Neural cell (in vitro differentiated cells): ENCODE results near the gene BMS1. TPM values are rescaled to one million over a fixed set of nuclear protein-coding genes. Genes with fewer than 3 reads are reported as not detected.

Experiments
- H2AFZ ChIP-seq: fragments of 200-600, 300-800 bp; sonication (generic), shearing (Covaris generic); 2 replicates; pipeline ENCODE4 v1.6.0; 2014; ENCODE audit warnings: low read depth, mild to moderate bottlenecking, antibody characterized with exemption, low read length, moderate library complexity
- H3F3A ChIP-seq: fragments of 200-600 bp; shearing (Covaris generic); 2 replicates; pipeline ENCODE4 v1.6.1; 2016; ENCODE audit warnings: mild to moderate bottlenecking, moderate library complexity, mixed read lengths, antibody characterized with exemption, low read length; ENCODE audit not compliant: insufficient read depth, poor library complexity, severe bottlenecking
- H3K27ac ChIP-seq: fragments of 200-600, 300-800 bp; sonication (generic), shearing (Covaris generic); 2 replicates; pipeline ENCODE4 v1.5.1; 2014; ENCODE audit warnings: mild to moderate bottlenecking, low read length, moderate library complexity
- H3K27me3 ChIP-seq: fragments of 300-800, 200-600 bp; sonication (generic), shearing (Covaris generic); 2 replicates; pipeline ENCODE4 v1.6.0; 2014; ENCODE audit warnings: mild to moderate bottlenecking, low read depth, low read length, moderate library complexity; ENCODE audit not compliant: insufficient read depth
- H3K36me3 ChIP-seq: fragments of 300-800, 200-600 bp; sonication (generic), shearing (Covaris generic); 2 replicates; pipeline ENCODE4 v1.5.1; 2014; ENCODE audit warnings: mild to moderate bottlenecking, antibody characterized with exemption, low read length, moderate library complexity; ENCODE audit not compliant: insufficient read depth
- H3K4me2 ChIP-seq: fragments of 300-800, 200-600 bp; sonication (generic), shearing (Covaris generic); 2 replicates; pipeline ENCODE4 v1.6.0; 2014; ENCODE audit warnings: mild to moderate bottlenecking, low read length
- H3K4me3 ChIP-seq: fragments of 300-800, 200-600 bp; sonication (generic), shearing (Covaris generic); 2 replicates; pipeline ENCODE4 v1.5.1; 2014; ENCODE audit warnings: mild to moderate bottlenecking, low read length, moderate library complexity
- H3K79me2 ChIP-seq: fragments of 200-600 bp; shearing (Covaris generic); replicated peaks from 2 replicates; pipeline ENCODE4 v1.6.0; 2014; ENCODE audit warnings: mild to moderate bottlenecking, low read length, moderate library complexity; ENCODE audit not compliant: insufficient read depth
- H3K9ac ChIP-seq: fragments of 300-800, 200-600 bp; sonication (generic), shearing (Covaris generic); 2 replicates; pipeline ENCODE4 v1.6.1; 2016; ENCODE audit warnings: mild to moderate bottlenecking, low read length, mixed read lengths
- H3K9me2 ChIP-seq: fragments of 200-600 bp; shearing (Covaris generic); 2 replicates; pipeline ENCODE4 v1.6.1; 2016; ENCODE audit warnings: mild to moderate bottlenecking, low read length, mixed read lengths; ENCODE audit not compliant: insufficient read depth
- H3K9me3 ChIP-seq: fragments of 200-600, 300-800 bp; sonication (generic), shearing (Covaris generic); 2 replicates; pipeline ENCODE4 v1.6.1; 2016; ENCODE audit warnings: mild to moderate bottlenecking, mixed run types, low read length, moderate library complexity, mixed read lengths
- H4K20me1 ChIP-seq: fragments of 200-600 bp; shearing (Covaris generic); 2 replicates; pipeline ENCODE4 v1.6.1; 2016; ENCODE audit warnings: mild to moderate bottlenecking, mixed run types; ENCODE audit not compliant: insufficient read depth
- EP300 ChIP-seq: fragments of 450-650 bp; conservative IDR thresholded peaks from 2 replicates; pipeline ENCODE4 v1.6.1; 2014; ENCODE audit warnings: antibody characterized with exemption, mild to moderate bottlenecking, moderate library complexity; ENCODE audit not compliant: poor library complexity, severe bottlenecking
- EZH2 ChIP-seq: fragments of 200-600, 300-800 bp; shearing (Covaris generic), sonication (generic); IDR thresholded peaks from 2 replicates; pipeline ENCODE4 v1.6.1; 2014; ENCODE audit warnings: antibody characterized with exemption, low read length, borderline replicate concordance, mild to moderate bottlenecking; ENCODE audit not compliant: insufficient read depth, poor library complexity, severe bottlenecking
- MXI1 ChIP-seq: fragments of 450-650 bp; conservative IDR thresholded peaks from 2 replicates; pipeline ENCODE4 v1.6.1; 2014; ENCODE audit warnings: antibody characterized with exemption, mild to moderate bottlenecking; ENCODE audit not compliant: poor library complexity, severe bottlenecking
- POLR2AphosphoS5 ChIP-seq: IDR thresholded peaks from 2 replicates; pipeline ENCODE4 v1.6.1; 2012
- RAD21 ChIP-seq: fragments of 450-650 bp; conservative IDR thresholded peaks from 2 replicates; pipeline ENCODE4 v1.6.1; 2014; ENCODE audit warnings: antibody characterized with exemption, mild to moderate bottlenecking, moderate library complexity
- REST ChIP-seq: IDR thresholded peaks from 2 replicates; pipeline ENCODE4 v1.6.1; 2012; ENCODE audit warnings: borderline replicate concordance
- SMC3 ChIP-seq: fragments of 450-650 bp; conservative IDR thresholded peaks from 2 replicates; pipeline ENCODE4 v1.6.1; 2014; ENCODE audit warnings: antibody characterized with exemption, mild to moderate bottlenecking, moderate library complexity; ENCODE audit not compliant: poor library complexity
- TAF1 ChIP-seq: IDR thresholded peaks from 2 replicates; pipeline ENCODE4 v1.6.1; 2012; ENCODE audit warnings: low read depth
- polyA plus RNA-seq: library from polyadenylated mRNA; depleted of rRNA; stranded (reverse); fragments of >200 nt; gene quantifications from 2 replicates; pipeline ENCODE4 v1.2.3, GENCODE V29; 2014
- TF ChIP-seq, protein P1 (sequence below): fragments of 450-650 bp; IDR thresholded peaks from 2 replicates; pipeline ENCODE4 v1.5.1; 2014; ENCODE audit warnings: antibody characterized with exemption, mild to moderate bottlenecking, moderate library complexity; ENCODE audit not compliant: poor library complexity, severe bottlenecking

BMS1 gene
- polyA plus RNA-seq, 1 donor from 2014 or later = 8.5 TPM

GRCh38 chr10:42878821-42879195 lies 96.2 kb downstream of the BMS1 start:
- Histone ChIP-seq H3K9ac (no peak overlapping the region), H3K9me2 (no peaks in the 10 kb centered on the region), H3K27me3 (no peaks in the 10 kb centered on the region), H3K4me2 (no peak overlapping the region), H3K27ac (no peak overlapping the region), H2AFZ (no peak overlapping the region), H3F3A (no peaks in the 10 kb centered on the region), H3K4me3 (no peak overlapping the region), H3K36me3 (no peaks in the 10 kb centered on the region), H3K9me3 (no peaks in the 10 kb centered on the region), H4K20me1 (no peaks in the 10 kb centered on the region), H3K79me2 (no peaks in the 10 kb centered on the region)
- TF ChIP-seq MXI1 = no peak
- TF ChIP-seq, protein P1, sequence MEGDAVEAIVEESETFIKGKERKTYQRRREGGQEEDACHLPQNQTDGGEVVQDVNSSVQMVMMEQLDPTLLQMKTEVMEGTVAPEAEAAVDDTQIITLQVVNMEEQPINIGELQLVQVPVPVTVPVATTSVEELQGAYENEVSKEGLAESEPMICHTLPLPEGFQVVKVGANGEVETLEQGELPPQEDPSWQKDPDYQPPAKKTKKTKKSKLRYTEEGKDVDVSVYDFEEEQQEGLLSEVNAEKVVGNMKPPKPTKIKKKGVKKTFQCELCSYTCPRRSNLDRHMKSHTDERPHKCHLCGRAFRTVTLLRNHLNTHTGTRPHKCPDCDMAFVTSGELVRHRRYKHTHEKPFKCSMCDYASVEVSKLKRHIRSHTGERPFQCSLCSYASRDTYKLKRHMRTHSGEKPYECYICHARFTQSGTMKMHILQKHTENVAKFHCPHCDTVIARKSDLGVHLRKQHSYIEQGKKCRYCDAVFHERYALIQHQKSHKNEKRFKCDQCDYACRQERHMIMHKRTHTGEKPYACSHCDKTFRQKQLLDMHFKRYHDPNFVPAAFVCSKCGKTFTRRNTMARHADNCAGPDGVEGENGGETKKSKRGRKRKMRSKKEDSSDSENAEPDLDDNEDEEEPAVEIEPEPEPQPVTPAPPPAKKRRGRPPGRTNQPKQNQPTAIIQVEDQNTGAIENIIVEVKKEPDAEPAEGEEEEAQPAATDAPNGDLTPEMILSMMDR = no peak
- TF ChIP-seq POLR2AphosphoS5 = no peak

- Histone ChIP-seq H4K20me1 (no peaks in the 10 kb centered on the region), H3K79me2 (no peaks in the 10 kb centered on the region), H3K9me2 (no peaks in the 10 kb centered on the region), H3K4me3 (no peak overlapping the region), H3F3A (no peaks in the 10 kb centered on the region), H3K4me2 (no peak overlapping the region), H3K27ac (no peak overlapping the region), H3K27me3 (no peaks in the 10 kb centered on the region), H3K9ac (no peak overlapping the region), H3K36me3 (no peaks in the 10 kb centered on the region), H2AFZ (no peak overlapping the region), H3K9me3 (no peaks in the 10 kb centered on the region)
- TF ChIP-seq SMC3 = no peak
- no peak for TF ChIP-seq RAD21
- TF ChIP-seq POLR2AphosphoS5 = no peak
- TF ChIP-seq, protein P1 = no peak
- no peak for TF ChIP-seq EZH2
- TF ChIP-seq MXI1 = no peak
- TF ChIP-seq TAF1 = no peak
- no peak for TF ChIP-seq EP300
- TF ChIP-seq REST = no peak
Measured at GRCh38 chr10:42879380-42880254, 97.0 kb downstream of the BMS1 start.
